IMR-90 (cell line): ENCODE results near the gene P2RX7. TPM values are rescaled to one million over a fixed set of nuclear protein-coding genes. Genes with fewer than 3 reads are reported as not detected.

ENCODE experiments used
- ATAC-seq: fragments of 200-7000 bp; cut with Tn5 transposase; 2 replicates; pipeline ENCODE4 v1.9.1; 2020; ENCODE audit warnings: low read depth, mild to moderate bottlenecking, moderate library complexity
- BruUV-seq: library from RNA; stranded (reverse); fragments of 400-500 nt; replicated peaks from 2 replicates; lab custom pipeline; 2021; lab: Mats Ljungman, UMichigan
- CTCF ChIA-PET: fragments of 300-600 bp; formaldehyde crosslinking; extraction: SDS; loops from one replicate; lab custom pipeline; 2021; ENCODE audit warnings: antibody characterized with exemption; lab: Yijun Ruan, JAX
- POLR2A ChIA-PET: fragments of 300-600 bp; sonication (Branson Sonifier 250); formaldehyde crosslinking; loops from one replicate; lab custom pipeline; 2022; ENCODE audit warnings: antibody characterized with exemption; ENCODE audit not compliant: unreplicated experiment; lab: Charles Lee
- DNase-seq: peaks from one replicate; pipeline ENCODE4 v3.0.0; 2013
- H2AFZ ChIP-seq: replicated peaks from 2 replicates; pipeline ENCODE3; 2013; ENCODE audit warnings: low read length, mild to moderate bottlenecking; ENCODE audit not compliant: poor library complexity
- H2AK5ac ChIP-seq: 2 replicates; pipeline ENCODE4 v1.6.1; 2013; ENCODE audit warnings: low read depth, low read length, inconsistent platforms
- H2AK9ac ChIP-seq: replicated peaks from 2 replicates; pipeline ENCODE3; 2013; ENCODE audit warnings: mild to moderate bottlenecking, low read depth, low read length, moderate library complexity; ENCODE audit not compliant: poor library complexity
- H2BK120ac ChIP-seq: 2 replicates; pipeline ENCODE4 v1.6.1; 2013; ENCODE audit warnings: low read depth, low read length, inconsistent platforms
- H2BK15ac ChIP-seq: 3 replicates; pipeline ENCODE4 v1.6.1; 2013; ENCODE audit warnings: low read depth, low read length, inconsistent platforms
- H2BK20ac ChIP-seq: 2 replicates; pipeline ENCODE4 v1.6.1; 2013; ENCODE audit warnings: low read depth, mild to moderate bottlenecking, inconsistent platforms, low read length, moderate library complexity
- H2BK5ac ChIP-seq: 2 replicates; pipeline ENCODE4 v1.6.1; 2013; ENCODE audit warnings: mild to moderate bottlenecking, low read depth, low read length, inconsistent platforms; ENCODE audit not compliant: poor library complexity, severe bottlenecking
- H3K14ac ChIP-seq: replicated peaks from 2 replicates; pipeline ENCODE4 v1.6.1; 2013; ENCODE audit warnings: low read depth, low read length, inconsistent platforms
- H3K18ac ChIP-seq: 2 replicates; pipeline ENCODE4 v1.6.1; 2013; ENCODE audit warnings: low read depth, low read length, control low read depth
- H3K23ac ChIP-seq: 2 replicates; pipeline ENCODE4 v1.6.1; 2013; ENCODE audit warnings: low read depth, low read length, inconsistent platforms
- H3K27ac ChIP-seq: 2 replicates; pipeline ENCODE4 v1.5.1; 2013; ENCODE audit warnings: mild to moderate bottlenecking, control low read depth, low read length; ENCODE audit not compliant: insufficient read depth
- H3K27me3 ChIP-seq: 2 replicates; pipeline ENCODE4 v1.6.1; 2013; ENCODE audit warnings: low read length; ENCODE audit not compliant: control insufficient read depth, insufficient read depth
- H3K36me3 ChIP-seq: 2 replicates; pipeline ENCODE4 v1.6.1; 2013; ENCODE audit warnings: low read length, mixed read lengths; ENCODE audit not compliant: control insufficient read depth, insufficient read depth
- H3K4ac ChIP-seq: 2 replicates; pipeline ENCODE4 v1.6.1; 2013; ENCODE audit warnings: low read depth, low read length, inconsistent platforms
- H3K4me1 ChIP-seq: 2 replicates; pipeline ENCODE4 v1.6.1; 2013; ENCODE audit warnings: low read length, mixed read lengths; ENCODE audit not compliant: control insufficient read depth, insufficient read depth
- H3K4me2 ChIP-seq: 2 replicates; pipeline ENCODE4 v1.6.1; 2013; ENCODE audit warnings: low read depth, mild to moderate bottlenecking, control low read depth, low read length, moderate library complexity
- H3K4me3 ChIP-seq: 2 replicates; pipeline ENCODE4 v1.5.1; 2013; ENCODE audit warnings: low read depth, mild to moderate bottlenecking, control low read depth, low read length, moderate library complexity; ENCODE audit not compliant: insufficient read depth
- H3K56ac ChIP-seq: 2 replicates; pipeline ENCODE4 v1.6.1; 2013; ENCODE audit warnings: low read length, inconsistent platforms; ENCODE audit not compliant: insufficient read depth; ENCODE audit errors: extremely low read depth
- H3K79me1 ChIP-seq, 2 experiments: 2 replicates each; pipeline ENCODE4 v1.6.1; 2013; ENCODE audit warnings: low read length in 2 of 2, inconsistent platforms in 1 of 2, low read depth in 1 of 2
- H3K9ac ChIP-seq: 2 replicates; pipeline ENCODE4 v1.6.1; 2013; ENCODE audit warnings: low read depth, low read length, control low read depth
- H3K9me1 ChIP-seq: 2 replicates; pipeline ENCODE4 v1.6.1; 2013; ENCODE audit warnings: low read length, inconsistent platforms; ENCODE audit not compliant: insufficient read depth
- H3K9me3 ChIP-seq: 2 replicates; pipeline ENCODE4 v1.6.1; 2013; ENCODE audit warnings: low read length; ENCODE audit not compliant: control insufficient read depth, insufficient read depth
- H4K20me1 ChIP-seq: 2 replicates; pipeline ENCODE4 v1.6.1; 2013; ENCODE audit warnings: low read length, inconsistent platforms; ENCODE audit not compliant: insufficient read depth
- H4K5ac ChIP-seq: 2 replicates; pipeline ENCODE4 v1.6.1; 2013; ENCODE audit warnings: mild to moderate bottlenecking, low read depth, low read length, control low read depth
- H4K8ac ChIP-seq, 2 experiments: 2 replicates each; pipeline ENCODE4 v1.6.1; 2013; ENCODE audit warnings: low read depth in 2 of 2, low read length in 2 of 2, control low read depth in 1 of 2, inconsistent platforms in 1 of 2
- H4K91ac ChIP-seq: 2 replicates; pipeline ENCODE4 v1.6.1; 2013; ENCODE audit warnings: low read depth, low read length, inconsistent platforms; ENCODE audit not compliant: insufficient read depth
- RCOR1 ChIP-seq: IDR thresholded peaks from 2 replicates; pipeline ENCODE4 v1.6.1; 2012; ENCODE audit warnings: mild to moderate bottlenecking, low read length, improper control_type of control experiment; ENCODE audit not compliant: insufficient replicate concordance
- WGBS, 2 experiments: methylation state at CpG; one replicate each; pipeline versions ENCODE4 v1.1.5 to v1.1.7; 2013; ENCODE audit warnings: missing lambda C conversion rate in 2 of 2; ENCODE audit not compliant: insufficient read length in 1 of 2; ENCODE audit errors: extremely low coverage in 2 of 2; 5-methylcytosine and 5-hydroxymethylcytosine counted together
- dilution Hi-C: fragments of 300-500 bp; cut with HindIII; formaldehyde crosslinking; loops from one replicate; pipeline ENCODE4 v1.14.3; 2018; ENCODE audit warnings: low sequenced_read_pairs; ENCODE audit not compliant: unreplicated experiment
- in situ Hi-C: fragments of 300-500 bp; cut with MboI; formaldehyde crosslinking; loops from 3 replicates; pipeline ENCODE4 v1.14.3; 2019; ENCODE audit warnings: low sequenced_read_pairs, inconsistent platforms, mixed read lengths
- intact Hi-C: fragments of 100-400 bp; cut with micrococcal nuclease; formaldehyde crosslinking; loops from 2 replicates; pipeline ENCODE4 v1.10.0; 2022
- polyA plus RNA-seq, 3 experiments: library from polyadenylated mRNA; depleted of rRNA; stranded (reverse); fragments of >200 nt; gene quantifications; 2 replicates each; pipeline ENCODE4 v1.2.3, GENCODE V29; 2012; ENCODE audit warnings: low replicate concordance in 1 of 3
- total RNA-seq: library from RNA; depleted of rRNA; stranded (reverse); fragments of >200 nt; gene quantifications from 2 replicates; pipeline ENCODE4 v1.2.3, GENCODE V29; 2012
- TF ChIP-seq, protein P1 (sequence below): fragments of 150-350 bp; IDR thresholded peaks from 2 replicates; pipeline ENCODE4 v1.6.1; 2016; ENCODE audit warnings: low read depth, mild to moderate bottlenecking, low read length, moderate library complexity, borderline replicate concordance

The P2RX7 gene
- total and polyA plus RNA-seq, 2 of the 4 experiments (the other 2 are of a cell fraction) = 0.07 to 0.18 TPM

DNA sequence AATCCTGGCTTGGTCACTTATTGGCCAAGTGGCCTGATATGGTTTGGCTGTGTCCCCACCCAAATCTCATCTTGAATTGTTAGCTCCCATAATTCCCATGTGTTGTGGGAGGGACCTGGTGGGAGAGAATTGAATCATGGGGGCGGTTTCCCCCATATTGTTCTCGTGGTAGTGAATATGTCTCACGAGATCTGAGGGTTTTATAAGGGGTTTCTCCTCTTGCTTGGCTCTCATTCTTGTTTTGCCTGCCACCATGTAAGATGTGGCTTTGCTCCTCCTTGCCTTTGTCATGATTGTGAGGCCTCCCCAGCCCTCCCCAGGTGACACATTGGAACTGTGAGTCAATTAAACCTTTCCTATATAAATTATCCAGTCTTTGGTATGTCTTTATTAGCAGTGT lies 58.5 kb downstream of the P2RX7 start:
- Histone ChIP-seq H3K79me1 (no peaks in the 10 kb centered on the region), H3K18ac (peak overlapping the region; percentile 88), H3K4ac (peak overlapping the region; percentile 68), H2BK120ac (peak overlapping the region; percentile 62), H3K9me3 (no peaks in the 10 kb centered on the region), H2AK9ac (no peak overlapping the region), H3K23ac (peak overlapping the region; percentile 21; the same call in 1 of the 2 replicates), H3K27me3 (no peaks in the 10 kb centered on the region), H3K9me1 (peaks cover 22% of the 10 kb centered on the region), H2AK5ac (peak overlapping the region; percentile 97), H4K5ac (peak overlapping the region; percentile 36), H3K4me3 (no peak overlapping the region), H3K27ac (peak overlapping the region; percentile 93), H2BK5ac (peak overlapping the region; percentile 53), H4K8ac (peak overlapping the region in 1 of 2 experiments; percentile 83; a peak in 3 of 4 replicates), H3K36me3 (no peaks in the 10 kb centered on the region), H3K56ac (peak overlapping the region; percentile 42), H3K4me2 (peak overlapping the region; percentile 11; the same call in 1 of the 2 replicates), H2AFZ (no peak overlapping the region), H4K91ac (peak overlapping the region; percentile 71), H2BK20ac (peak overlapping the region; percentile 67), H2BK15ac (peak overlapping the region; percentile 37; the same call in 2 of the 3 replicates), H3K14ac (peak overlapping the region; percentile 32), H3K9ac (no peak overlapping the region), H4K20me1 (no peaks in the 10 kb centered on the region), H3K4me1 (peaks cover 15% of the 10 kb centered on the region)
- no TSS peak for BruUV-seq
- in situ Hi-C loops (no loop called here), dilution Hi-C loops (no loop called here), intact Hi-C loops (no loop called here)
- WGBS, 2 experiments = no CpG with 5 or more reads among the region's 3 CpGs
- DNase-seq (no peak), ATAC-seq (no peak)
- no peak for TF ChIP-seq RCOR1
- TF ChIP-seq, protein P1, sequence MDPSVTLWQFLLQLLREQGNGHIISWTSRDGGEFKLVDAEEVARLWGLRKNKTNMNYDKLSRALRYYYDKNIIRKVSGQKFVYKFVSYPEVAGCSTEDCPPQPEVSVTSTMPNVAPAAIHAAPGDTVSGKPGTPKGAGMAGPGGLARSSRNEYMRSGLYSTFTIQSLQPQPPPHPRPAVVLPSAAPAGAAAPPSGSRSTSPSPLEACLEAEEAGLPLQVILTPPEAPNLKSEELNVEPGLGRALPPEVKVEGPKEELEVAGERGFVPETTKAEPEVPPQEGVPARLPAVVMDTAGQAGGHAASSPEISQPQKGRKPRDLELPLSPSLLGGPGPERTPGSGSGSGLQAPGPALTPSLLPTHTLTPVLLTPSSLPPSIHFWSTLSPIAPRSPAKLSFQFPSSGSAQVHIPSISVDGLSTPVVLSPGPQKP = no peak
- CTCF ChIA-PET = interaction anchor here (0.7 kb wide), 1 partner anchor 26 kb away, joined by 3 read pairs; no protein-coding TSS in a partner anchor
- POLR2A ChIA-PET = no interaction called here
